ENCODE results near the gene AK3.

GRCh38 chr9:4741365-4742089 lies 525 bp upstream of the AK3 start:
- TF ChIP-seq CTCF (IDR thresholded peaks at IDR 0.05) (no peak), POLR2A (IDR thresholded peaks at IDR 0.05) (no peak)

Data from Peyer's patch (tissue), 4 donors.